ENCODE data around the gene VPS39.

GRCh38 chr15:42152196-42152920 is 55.7 kb downstream of the VPS39 start:
- TF ChIP-seq CTCF (conservative IDR thresholded peaks at IDR 0.05; ENCODE audit: low read length) (no peak), EZH2phosphoT487 (IDR thresholded peaks at IDR 0.05; ENCODE audit: borderline replicate concordance) (no peak)

Measured in Loucy (cell line).